ENCODE measurements around the gene PACSIN1. TPM values are rescaled to one million over a fixed set of nuclear protein-coding genes. Genes with fewer than 3 reads are reported as not detected.

The PACSIN1 gene
- total RNA-seq, 2 donors from 2014 or later, result 0.34 TPM; not detected in 1

Other genes starting within 250 kb of the PACSIN1 start
- gene HMGA1, start 229.2 kb upstream of the PACSIN1 start, total RNA-seq, result 100 to 1,000 TPM; 116 to 152 TPM
- 10 to 100 TPM in 1 of 2 donors, 1 to 10 TPM in 1; 8.2 to 11.5 TPM for gene SMIM29, start 217.1 kb upstream of the PACSIN1 start, total RNA-seq
- 10 to 100 TPM; 19.5 to 21.9 TPM for gene NUDT3, start 73.4 kb upstream of the PACSIN1 start, total RNA-seq
- 100 to 1,000 TPM; 904 to 935 TPM for gene RPS10, start 40.0 kb upstream of the PACSIN1 start, total RNA-seq
- gene SPDEF, start 90.3 kb downstream of the PACSIN1 start, total RNA-seq, result 10 to 100 TPM; 59.4 to 73.5 TPM
- 10 to 100 TPM; 48.0 to 57.6 TPM for gene ILRUN, start 230.7 kb downstream of the PACSIN1 start, total RNA-seq